Measurements from ENCODE around the gene RASSF3.
A peak's percentile ranks its signal among the peaks of the same experiment; 100 is the strongest.

RASSF3 gene

DNA sequence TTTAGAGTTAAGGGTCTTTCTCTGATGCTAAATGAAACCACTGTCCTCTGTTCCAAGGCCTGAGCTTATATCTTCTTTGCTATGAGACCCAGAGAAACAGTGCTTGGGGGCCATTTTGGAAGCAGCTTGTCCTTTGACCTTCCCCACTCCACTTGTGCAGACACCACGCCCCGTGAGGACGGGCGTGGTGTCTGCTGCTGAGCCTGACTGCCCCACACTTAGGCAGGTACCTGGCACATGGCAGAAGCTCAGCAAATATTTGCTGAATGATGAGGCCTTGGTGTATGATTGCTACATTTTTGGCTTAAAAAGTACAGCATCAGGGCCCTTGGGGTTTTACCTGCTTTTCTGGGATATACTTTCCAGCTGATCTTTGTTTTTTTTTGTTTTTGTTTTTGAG, 69.9 kb downstream of the RASSF3 start:
- H3K4me3 ChIP-seq (ENCODE audit: low read depth, low read length) = no peak overlapping the region
- TF ChIP-seq, protein P1, sequence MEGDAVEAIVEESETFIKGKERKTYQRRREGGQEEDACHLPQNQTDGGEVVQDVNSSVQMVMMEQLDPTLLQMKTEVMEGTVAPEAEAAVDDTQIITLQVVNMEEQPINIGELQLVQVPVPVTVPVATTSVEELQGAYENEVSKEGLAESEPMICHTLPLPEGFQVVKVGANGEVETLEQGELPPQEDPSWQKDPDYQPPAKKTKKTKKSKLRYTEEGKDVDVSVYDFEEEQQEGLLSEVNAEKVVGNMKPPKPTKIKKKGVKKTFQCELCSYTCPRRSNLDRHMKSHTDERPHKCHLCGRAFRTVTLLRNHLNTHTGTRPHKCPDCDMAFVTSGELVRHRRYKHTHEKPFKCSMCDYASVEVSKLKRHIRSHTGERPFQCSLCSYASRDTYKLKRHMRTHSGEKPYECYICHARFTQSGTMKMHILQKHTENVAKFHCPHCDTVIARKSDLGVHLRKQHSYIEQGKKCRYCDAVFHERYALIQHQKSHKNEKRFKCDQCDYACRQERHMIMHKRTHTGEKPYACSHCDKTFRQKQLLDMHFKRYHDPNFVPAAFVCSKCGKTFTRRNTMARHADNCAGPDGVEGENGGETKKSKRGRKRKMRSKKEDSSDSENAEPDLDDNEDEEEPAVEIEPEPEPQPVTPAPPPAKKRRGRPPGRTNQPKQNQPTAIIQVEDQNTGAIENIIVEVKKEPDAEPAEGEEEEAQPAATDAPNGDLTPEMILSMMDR (IDR thresholded peaks at IDR 0.05; ENCODE audit: low read depth, low read length) = no peak
- in situ Hi-C loops (cut with HindIII; ENCODE audit: low sequenced_read_pairs) = no loop called here
- DNase-seq (ENCODE audit: low read depth, low spot score) = no peak

GRCh38 chr12:64681200-64682052, 71.1 kb downstream of the RASSF3 start:
- in situ Hi-C loops (cut with HindIII; ENCODE audit: low sequenced_read_pairs) = no loop called here
- no peak overlapping the region for H3K4me3 ChIP-seq (ENCODE audit: low read depth, low read length)
- DNase-seq (ENCODE audit: low read depth, low spot score) = no peak
- TF ChIP-seq, protein P1 (IDR thresholded peaks at IDR 0.05; ENCODE audit: low read depth, low read length) = no peak

DNA sequence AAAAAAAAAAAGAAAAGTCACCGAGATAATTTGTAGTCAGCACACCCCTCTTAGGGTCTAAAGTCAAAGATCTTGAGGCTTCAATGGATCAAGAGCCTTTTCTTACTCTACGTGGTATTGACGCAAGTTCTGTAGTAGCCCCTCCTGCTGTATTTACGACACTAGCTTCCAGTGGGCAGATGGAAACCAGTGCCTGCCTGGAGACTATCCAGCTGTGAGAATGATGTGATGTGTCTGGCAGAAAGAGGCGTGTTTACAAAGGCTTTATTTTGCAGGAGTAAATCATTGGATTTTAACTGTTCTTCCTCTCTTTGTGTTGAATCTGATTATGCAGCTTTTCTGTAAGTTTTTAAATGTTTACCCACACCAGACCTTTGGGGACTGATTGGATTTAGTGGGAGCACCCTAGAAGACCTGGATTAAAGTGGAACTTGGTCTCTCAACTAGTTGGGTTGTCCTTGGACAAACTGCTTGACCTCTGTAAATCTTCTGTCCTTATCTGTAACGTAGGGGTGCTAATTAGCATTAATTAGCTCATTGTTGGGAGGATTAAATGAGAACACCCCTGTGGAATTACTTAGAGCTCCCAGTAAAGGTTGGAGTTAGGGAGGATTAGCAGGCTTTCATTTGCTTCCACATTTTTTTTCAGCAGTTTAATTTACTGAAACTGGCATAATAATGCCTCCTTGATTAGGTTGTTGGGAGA, 72.4 kb downstream of the RASSF3 start:
- TF ChIP-seq, protein P1 (IDR thresholded peaks at IDR 0.05; ENCODE audit: low read depth, low read length) = no peak
- in situ Hi-C loops (cut with HindIII; ENCODE audit: low sequenced_read_pairs) = no loop called here
- H3K4me3 ChIP-seq (ENCODE audit: low read depth, low read length) = no peak overlapping the region
- peak; percentile 87 for DNase-seq (ENCODE audit: low read depth, low spot score)

- in situ Hi-C loops (cut with HindIII; ENCODE audit: low sequenced_read_pairs) = no loop called here
- H3K4me3 ChIP-seq (ENCODE audit: low read depth, low read length) = no peak overlapping the region
- TF ChIP-seq, protein P1 (IDR thresholded peaks at IDR 0.05; ENCODE audit: low read depth, low read length) = no peak
- DNase-seq (ENCODE audit: low read depth, low spot score) = no peak
Measured at GRCh38 chr12:64683816-64684543, 73.7 kb downstream of the RASSF3 start.

DNA sequence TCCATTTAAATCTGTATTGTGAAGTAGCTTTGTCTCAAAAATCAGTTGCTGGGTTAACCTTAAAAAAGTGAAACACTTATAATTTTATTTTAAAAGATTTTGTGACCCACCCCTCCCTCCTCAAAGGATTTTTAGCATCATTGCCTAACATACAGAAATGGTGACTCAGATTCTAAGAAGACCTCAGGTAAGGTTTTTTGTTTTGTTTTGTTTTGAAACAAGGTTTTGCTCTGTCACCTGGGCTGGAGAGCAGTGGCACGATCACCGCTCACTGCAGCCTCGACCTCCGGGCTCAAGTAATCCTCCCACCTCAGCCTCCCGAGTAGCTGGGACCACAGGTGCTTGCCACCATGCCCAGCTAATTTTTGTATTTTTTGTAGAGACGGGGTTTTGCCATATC, 74.8 kb downstream of the RASSF3 start:
- no peak overlapping the region for H3K4me3 ChIP-seq (ENCODE audit: low read depth, low read length)
- no peak for DNase-seq (ENCODE audit: low read depth, low spot score)
- in situ Hi-C loops (cut with HindIII; ENCODE audit: low sequenced_read_pairs) = no loop called here
- TF ChIP-seq, protein P1 (IDR thresholded peaks at IDR 0.05; ENCODE audit: low read depth, low read length) = no peak

- no peak for DNase-seq (ENCODE audit: low read depth, low spot score)
- H3K4me3 ChIP-seq (ENCODE audit: low read depth, low read length) = no peak overlapping the region
- TF ChIP-seq, protein P1 (IDR thresholded peaks at IDR 0.05; ENCODE audit: low read depth, low read length) = no peak
- in situ Hi-C loops (cut with HindIII; ENCODE audit: low sequenced_read_pairs) = no loop called here
Measured at GRCh38 chr12:64685605-64686004, 75.3 kb downstream of the RASSF3 start.
